Nasal cavity respiratory epithelium epithelial cell of viscerocranial mucosa (primary cell): ENCODE results near the gene CAD. TPM values are rescaled to one million over a fixed set of nuclear protein-coding genes. Genes with fewer than 3 reads are reported as not detected.

Source experiments
- total RNA-seq: library from RNA; depleted of rRNA; stranded (reverse); fragments of >200 nt; gene quantifications from 2 replicates; pipeline ENCODE4 v1.2.3, GENCODE V29; 2014

Gene CAD
- 34.9 and 61.9 TPM in 2 replicates for total RNA-seq

DNA sequence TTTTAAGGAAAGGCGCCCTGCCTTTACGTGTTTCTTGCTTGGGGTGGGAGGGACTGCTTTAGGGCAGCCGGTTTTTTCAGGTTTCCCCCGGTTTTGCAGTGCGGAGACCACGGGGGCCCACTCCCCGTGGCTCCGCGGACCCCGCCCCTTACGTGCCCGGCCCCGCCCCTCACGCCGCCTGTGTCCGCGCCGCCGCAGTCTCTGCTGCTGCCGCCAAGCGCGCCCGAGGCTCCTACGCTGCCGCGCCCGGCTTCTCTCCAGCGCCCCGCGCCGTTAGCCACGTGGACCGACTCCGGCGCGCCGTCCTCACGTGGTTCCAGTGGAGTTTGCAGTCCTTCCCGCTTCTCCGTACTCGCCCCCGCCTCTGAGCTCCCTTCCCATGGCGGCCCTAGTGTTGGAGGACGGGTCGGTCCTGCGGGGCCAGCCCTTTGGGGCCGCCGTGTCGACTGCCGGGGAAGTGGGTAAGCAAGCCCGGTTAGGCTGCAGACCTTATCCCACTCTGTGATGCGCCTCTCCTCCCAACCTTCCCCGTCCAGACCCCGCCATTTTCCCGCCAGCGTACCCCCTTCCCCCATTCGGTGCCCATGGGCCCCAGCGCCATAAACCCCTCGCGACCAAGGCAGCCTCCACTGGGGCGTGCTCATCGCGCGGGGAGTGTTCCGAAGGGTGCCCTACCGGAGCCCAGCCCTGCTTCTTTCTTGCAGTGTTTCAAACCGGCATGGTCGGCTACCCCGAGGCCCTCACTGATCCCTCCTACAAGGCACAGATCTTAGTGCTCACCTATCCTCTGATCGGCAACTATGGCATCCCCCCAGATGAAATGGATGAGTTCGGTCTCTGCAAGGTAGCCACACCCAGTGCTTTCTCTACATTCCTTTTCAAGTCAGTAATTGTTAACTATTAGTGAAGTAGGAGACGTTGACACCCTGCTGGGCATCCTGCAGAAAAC is at the start of gene CAD:
Gene CAD, plus strand, starts transcription at position 197 of the 949 bp plus-strand sequence. Its CDS starts 183 bp downstream, at position 380.

DNA sequence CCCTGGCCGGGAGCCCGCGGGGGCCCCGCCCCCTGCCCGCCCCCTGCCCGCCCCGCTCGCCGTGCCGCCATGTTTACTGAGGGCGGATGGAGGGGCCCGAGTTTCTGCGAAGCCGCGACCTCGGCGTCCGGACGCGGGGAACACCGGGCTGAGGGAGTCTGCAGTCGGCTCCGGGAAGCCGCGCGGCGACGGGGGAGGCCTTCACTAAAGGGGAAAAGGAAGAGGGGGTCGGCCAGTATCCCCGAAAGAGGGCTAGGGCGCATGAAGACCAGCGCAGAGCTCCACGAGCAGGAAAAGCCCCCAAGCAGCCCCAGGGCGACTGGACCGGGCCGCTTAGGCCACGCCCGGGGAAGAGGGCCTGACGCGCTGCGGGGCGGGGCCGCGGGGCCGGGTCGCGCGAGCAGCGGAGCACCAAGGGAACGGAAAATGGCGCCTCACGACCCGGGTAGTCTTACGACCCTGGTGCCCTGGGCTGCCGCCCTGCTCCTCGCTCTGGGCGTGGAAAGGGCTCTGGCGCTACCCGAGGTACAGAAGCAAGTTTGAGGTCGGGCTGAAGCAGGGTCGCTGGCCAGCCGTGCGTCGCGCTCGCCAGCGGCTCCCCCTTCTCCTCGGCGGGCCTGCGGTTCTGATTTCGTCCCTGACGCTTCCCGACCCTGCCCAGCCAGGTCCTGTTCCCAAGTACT is 5.1 kb upstream of the CAD start, which contains the start of the genes ATRAID and SLC5A6:
Gene ATRAID, plus strand, starts transcription at position 99 of the 683 bp plus-strand sequence. Its CDS starts 328 bp downstream, at position 427.
Gene SLC5A6, minus strand, starts transcription at position 326 of the 683 bp plus-strand sequence. CDS start 4,618 bp downstream, outside the sequence.

DNA sequence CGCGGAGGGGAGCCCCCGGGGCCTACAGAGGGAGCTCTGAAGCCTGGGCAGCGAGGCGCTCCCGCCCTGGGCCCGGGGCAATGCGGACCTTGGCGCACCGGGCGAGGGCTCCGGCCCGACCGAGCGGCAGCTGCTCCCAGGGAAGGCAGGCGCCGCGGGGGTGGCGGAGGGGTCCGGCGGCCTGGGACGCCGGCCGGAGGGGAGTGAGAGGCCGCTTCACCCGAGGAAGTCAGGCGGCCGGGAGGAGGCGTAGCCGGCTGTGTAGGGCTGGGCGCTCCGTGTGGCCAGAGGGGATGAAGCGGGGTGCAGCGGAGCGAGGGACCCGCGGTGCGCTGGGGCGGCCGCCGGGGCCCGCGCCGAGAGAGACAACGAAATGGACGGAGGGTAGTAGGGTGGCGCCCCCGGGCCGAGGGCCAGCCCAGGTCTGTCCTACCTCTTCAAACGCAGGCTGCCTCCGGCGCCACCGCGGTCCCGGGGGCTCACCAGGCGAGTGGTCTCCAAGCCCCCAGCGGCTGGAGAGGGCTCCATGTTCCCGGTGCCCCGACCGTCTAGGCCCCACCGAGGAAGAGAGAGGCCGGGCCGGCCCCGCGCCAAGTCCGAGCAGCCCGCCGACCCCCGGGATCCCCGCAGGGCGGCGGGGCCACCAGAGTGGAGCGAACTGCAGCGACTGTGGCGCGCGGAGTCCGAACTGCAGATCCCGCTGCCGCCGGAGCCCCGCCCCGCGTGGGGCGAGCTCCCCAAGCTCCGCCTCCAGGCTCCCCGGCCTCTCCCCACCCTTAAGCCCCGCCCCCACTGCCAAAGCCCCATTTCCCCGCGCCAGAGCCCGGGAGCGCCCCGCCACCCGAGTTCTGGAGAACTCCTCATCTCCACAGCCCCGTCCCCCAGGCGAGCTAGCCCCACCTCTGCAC is 45.5 kb downstream of the CAD start, which contains the start of gene SLC30A3:
Gene SLC30A3, minus strand, starts transcription at position 669 of the 908 bp plus-strand sequence. Its CDS starts 141 bp downstream, at position 528.

DNA sequence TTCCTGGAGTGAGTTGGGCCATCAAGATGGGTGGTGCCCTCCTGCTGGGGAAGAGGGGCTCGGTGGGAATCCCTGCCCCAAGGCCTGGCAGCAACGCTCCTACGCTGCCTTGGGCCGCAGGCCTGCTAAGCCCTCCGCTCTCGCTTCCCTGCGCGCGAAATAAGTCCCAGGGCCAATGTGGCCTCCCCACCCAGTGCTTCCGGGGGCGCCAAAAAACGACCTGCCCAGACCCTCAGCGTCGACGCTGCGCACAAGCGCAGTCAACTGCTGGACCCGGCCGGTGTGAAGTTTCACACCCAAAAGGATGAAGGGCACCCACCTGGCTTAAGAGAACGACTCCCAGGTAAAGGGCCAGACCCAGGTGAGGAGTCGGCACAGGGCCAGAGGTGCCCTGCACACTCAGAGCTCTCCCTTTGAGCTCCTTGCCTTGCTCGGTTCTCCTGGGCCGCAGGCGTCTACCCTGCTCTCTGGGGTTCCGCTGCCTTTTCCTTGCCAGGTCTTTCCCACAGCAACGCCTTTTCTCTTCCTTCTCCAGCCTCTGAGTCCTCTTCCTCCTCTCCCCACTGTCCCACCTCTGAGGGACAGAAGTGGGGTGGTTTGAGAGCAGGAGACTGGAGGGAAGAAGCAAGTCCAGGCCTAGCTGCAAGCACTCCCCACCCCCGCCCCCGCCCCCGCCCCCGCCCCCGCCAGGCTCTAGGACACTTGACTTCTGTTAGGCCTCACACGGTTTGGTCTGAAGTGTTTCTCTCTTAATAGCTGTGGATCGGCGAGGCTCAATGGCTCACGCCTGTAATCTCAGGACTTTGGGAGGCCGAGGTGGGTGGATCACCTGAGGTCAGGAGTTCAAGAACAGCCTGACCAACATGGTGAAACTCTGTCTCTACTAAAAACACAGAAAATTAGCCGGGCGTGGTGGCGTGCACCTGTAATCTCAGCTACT is 58.3 kb downstream of the CAD start, which contains the start of gene DNAJC5G:
Gene DNAJC5G, plus strand, starts transcription at position 223 of the 940 bp plus-strand sequence. CDS start 1,296 bp downstream, outside the sequence.

DNA sequence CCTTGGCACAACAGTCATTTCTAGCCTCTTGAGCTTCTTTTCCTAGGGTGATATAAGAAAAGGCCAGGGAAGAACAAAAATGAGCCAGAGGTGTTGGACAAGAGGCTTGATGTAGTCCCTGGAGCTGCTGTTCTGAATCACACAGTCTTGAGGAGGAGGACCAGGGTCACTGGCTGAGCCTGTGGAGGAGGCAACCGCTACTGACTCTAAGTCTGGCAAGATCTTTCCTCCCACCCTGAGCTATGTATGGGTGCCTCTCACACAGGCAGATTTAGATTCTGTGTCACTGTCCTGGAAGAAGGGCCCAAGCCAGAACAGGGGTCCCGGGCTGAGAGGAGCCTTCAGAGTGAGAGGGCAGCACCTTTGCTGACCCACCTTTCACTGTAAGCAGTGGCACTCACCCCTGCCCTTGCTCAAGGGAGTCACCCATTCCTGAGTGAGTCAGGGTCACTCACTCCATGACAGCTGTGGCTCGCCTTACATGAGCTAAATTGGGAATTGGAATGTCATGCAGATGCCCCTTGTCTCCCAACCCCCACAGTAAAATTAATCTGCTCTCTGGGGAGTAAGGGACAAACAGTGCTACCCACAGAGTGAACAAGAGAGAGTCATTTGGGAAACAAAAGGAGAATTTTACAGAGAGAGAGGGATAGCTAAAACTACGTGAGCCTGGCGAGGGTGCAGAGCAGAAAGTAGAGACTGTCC is 64.8 kb downstream of the CAD start, which contains the start of gene TRIM54:
Gene TRIM54, plus strand, starts transcription at position 575 of the 705 bp plus-strand sequence. CDS start 303 bp downstream, outside the sequence.

Other genes with a start within 250 kb of the CAD start
- gene MAPRE3, start 246.7 kb upstream of the CAD start, total RNA-seq: 2.1 and 9.8 TPM in 2 replicates
- 18.5 and 19.6 TPM in 2 replicates for gene TMEM214, start 184.4 kb upstream of the CAD start, total RNA-seq
- 10.6 and 20.4 TPM in 2 replicates for gene AGBL5, start 165.7 kb upstream of the CAD start, total RNA-seq
- gene OST4, start 145.7 kb upstream of the CAD start, total RNA-seq: 254 and 377 TPM in 2 replicates
- 0.34 and 0.36 TPM in 2 replicates for gene EMILIN1, start 138.8 kb upstream of the CAD start, total RNA-seq
- gene KHK, start 130.6 kb upstream of the CAD start, total RNA-seq: 0.34 and 0.78 TPM in 2 replicates
- gene CGREF1, start 98.2 kb upstream of the CAD start, total RNA-seq: 1.0 and 1.8 TPM in 2 replicates
- gene ABHD1, start 93.6 kb upstream of the CAD start, total RNA-seq: not detected in 2 replicates
- gene PREB, start 82.7 kb upstream of the CAD start, total RNA-seq: 39.4 and 82.7 TPM in 2 replicates
- not detected in 2 replicates for gene PRR30, start 78.0 kb upstream of the CAD start, total RNA-seq
- under 0.01 TPM in 1 of 2 replicates, not detected in the other for gene TCF23, start 68.4 kb upstream of the CAD start, total RNA-seq
- gene ATRAID, start 5.3 kb upstream of the CAD start, total RNA-seq: 122 and 193 TPM in 2 replicates
- gene SLC5A6, start 5.1 kb upstream of the CAD start, total RNA-seq: 22.9 and 34.7 TPM in 2 replicates
- gene SLC30A3, start 45.7 kb downstream of the CAD start, total RNA-seq: not detected in 2 replicates
- not detected in 2 replicates for gene DNAJC5G, start 58.1 kb downstream of the CAD start, total RNA-seq
- not detected in 2 replicates for gene TRIM54, start 65.1 kb downstream of the CAD start, total RNA-seq
- 1.0 and 1.1 TPM in 2 replicates for gene UCN, start 91.1 kb downstream of the CAD start, total RNA-seq
- gene MPV17, start 105.7 kb downstream of the CAD start, total RNA-seq: 43.7 and 44.1 TPM in 2 replicates
- gene GTF3C2, start 139.4 kb downstream of the CAD start, total RNA-seq: 26.0 and 33.6 TPM in 2 replicates
- gene EIF2B4, start 153.0 kb downstream of the CAD start, total RNA-seq: 28.6 and 32.8 TPM in 2 replicates
- gene SNX17, start 153.2 kb downstream of the CAD start, total RNA-seq: 79.7 and 108 TPM in 2 replicates
- 11.9 and 12.6 TPM in 2 replicates for gene ZNF513, start 163.4 kb downstream of the CAD start, total RNA-seq
- gene PPM1G, start 192.2 kb downstream of the CAD start, total RNA-seq: 115 and 118 TPM in 2 replicates
- 103 and 125 TPM in 2 replicates for gene NRBP1, start 211.3 kb downstream of the CAD start, total RNA-seq
- 13.3 and 13.9 TPM in 2 replicates for gene KRTCAP3, start 225.0 kb downstream of the CAD start, total RNA-seq